ENCODE results near the gene CCDC92. TPM values are rescaled to one million over a fixed set of nuclear protein-coding genes. Genes with fewer than 3 reads are reported as not detected.

Gene CCDC92
- total RNA-seq, 1 donor from 2014 or later, result 4.5 TPM

- TF ChIP-seq, protein P1, sequence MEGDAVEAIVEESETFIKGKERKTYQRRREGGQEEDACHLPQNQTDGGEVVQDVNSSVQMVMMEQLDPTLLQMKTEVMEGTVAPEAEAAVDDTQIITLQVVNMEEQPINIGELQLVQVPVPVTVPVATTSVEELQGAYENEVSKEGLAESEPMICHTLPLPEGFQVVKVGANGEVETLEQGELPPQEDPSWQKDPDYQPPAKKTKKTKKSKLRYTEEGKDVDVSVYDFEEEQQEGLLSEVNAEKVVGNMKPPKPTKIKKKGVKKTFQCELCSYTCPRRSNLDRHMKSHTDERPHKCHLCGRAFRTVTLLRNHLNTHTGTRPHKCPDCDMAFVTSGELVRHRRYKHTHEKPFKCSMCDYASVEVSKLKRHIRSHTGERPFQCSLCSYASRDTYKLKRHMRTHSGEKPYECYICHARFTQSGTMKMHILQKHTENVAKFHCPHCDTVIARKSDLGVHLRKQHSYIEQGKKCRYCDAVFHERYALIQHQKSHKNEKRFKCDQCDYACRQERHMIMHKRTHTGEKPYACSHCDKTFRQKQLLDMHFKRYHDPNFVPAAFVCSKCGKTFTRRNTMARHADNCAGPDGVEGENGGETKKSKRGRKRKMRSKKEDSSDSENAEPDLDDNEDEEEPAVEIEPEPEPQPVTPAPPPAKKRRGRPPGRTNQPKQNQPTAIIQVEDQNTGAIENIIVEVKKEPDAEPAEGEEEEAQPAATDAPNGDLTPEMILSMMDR (IDR thresholded peaks at IDR 0.05; ENCODE audit: insufficient read depth, low read length, severe bottlenecking), result no peak
Observed at GRCh38 chr12:123962513-123962912, 10.1 kb downstream of the CCDC92 start.

DNA sequence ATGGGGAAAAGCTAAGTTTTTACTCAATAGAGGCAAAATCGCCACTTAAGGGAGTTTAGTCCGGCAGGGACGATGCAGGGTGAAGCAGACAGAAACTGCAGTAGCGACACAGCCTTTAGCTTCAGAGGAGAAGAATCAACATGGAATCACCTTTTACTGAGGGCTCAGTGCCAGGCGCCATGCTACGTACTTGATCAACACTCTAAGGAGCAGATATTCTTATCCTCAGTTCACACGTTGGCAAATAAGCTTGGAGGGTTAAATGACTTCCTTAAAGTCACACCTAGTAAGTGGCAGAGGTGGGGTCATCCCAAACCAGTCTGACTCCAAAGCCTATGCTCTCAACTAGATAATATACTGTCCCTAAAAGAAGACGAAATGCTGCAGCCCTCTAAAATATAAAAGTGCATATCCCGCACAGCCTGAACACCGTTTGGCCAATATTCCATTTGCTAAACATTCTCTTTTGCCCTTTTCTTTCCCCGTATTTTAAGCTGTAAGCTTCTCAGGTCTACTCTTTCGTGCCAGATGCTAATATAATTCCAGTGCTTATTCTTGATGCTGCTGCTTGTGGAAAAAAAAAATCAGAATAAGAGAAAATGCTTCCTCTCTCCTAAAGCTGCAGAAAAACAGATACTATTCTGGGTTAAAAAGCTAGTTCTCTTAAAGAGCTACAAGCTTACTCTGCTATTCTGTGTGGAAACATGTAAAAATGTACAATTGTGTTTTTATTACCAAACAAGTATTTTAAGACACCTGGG lies 10.9 kb downstream of the CCDC92 start:
- TF ChIP-seq, protein P1 (IDR thresholded peaks at IDR 0.05; ENCODE audit: insufficient read depth, low read length, severe bottlenecking), result no peak
- Histone ChIP-seq H3K36me3 (ENCODE audit: control insufficient read depth, insufficient read depth, low read length) (no peaks in the 10 kb centered on the region), H3K4me3 (ENCODE audit: low read depth, low read length) (no peak overlapping the region), H3K27me3 (ENCODE audit: control insufficient read depth, insufficient read depth, low read length) (no peaks in the 10 kb centered on the region)
- no peak for FAIRE-seq
- DNase-seq (ENCODE audit: low read depth), result no peak

More at GRCh38 chr12:123962513-123962912, 10.1 kb downstream of the CCDC92 start:
- no peaks in the 10 kb centered on the region for H3K27me3 ChIP-seq (ENCODE audit: control insufficient read depth, insufficient read depth, low read length)
- H3K36me3 ChIP-seq (ENCODE audit: control insufficient read depth, insufficient read depth, low read length), result no peaks in the 10 kb centered on the region
- FAIRE-seq, result no peak
- no peak overlapping the region for H3K4me3 ChIP-seq (ENCODE audit: low read depth, low read length)
- no peak for DNase-seq (ENCODE audit: low read depth)

GRCh38 chr12:123960856-123961255 lies 11.8 kb downstream of the CCDC92 start:
- DNase-seq (ENCODE audit: low read depth) (no peak), FAIRE-seq (no peak)
- H3K36me3 ChIP-seq (ENCODE audit: control insufficient read depth, insufficient read depth, low read length), result no peaks in the 10 kb centered on the region
- H3K27me3 ChIP-seq (ENCODE audit: control insufficient read depth, insufficient read depth, low read length), result no peaks in the 10 kb centered on the region
- TF ChIP-seq, protein P1 (IDR thresholded peaks at IDR 0.05; ENCODE audit: insufficient read depth, low read length, severe bottlenecking), result no peak
- H3K4me3 ChIP-seq (ENCODE audit: low read depth, low read length), result no peak overlapping the region

DNA sequence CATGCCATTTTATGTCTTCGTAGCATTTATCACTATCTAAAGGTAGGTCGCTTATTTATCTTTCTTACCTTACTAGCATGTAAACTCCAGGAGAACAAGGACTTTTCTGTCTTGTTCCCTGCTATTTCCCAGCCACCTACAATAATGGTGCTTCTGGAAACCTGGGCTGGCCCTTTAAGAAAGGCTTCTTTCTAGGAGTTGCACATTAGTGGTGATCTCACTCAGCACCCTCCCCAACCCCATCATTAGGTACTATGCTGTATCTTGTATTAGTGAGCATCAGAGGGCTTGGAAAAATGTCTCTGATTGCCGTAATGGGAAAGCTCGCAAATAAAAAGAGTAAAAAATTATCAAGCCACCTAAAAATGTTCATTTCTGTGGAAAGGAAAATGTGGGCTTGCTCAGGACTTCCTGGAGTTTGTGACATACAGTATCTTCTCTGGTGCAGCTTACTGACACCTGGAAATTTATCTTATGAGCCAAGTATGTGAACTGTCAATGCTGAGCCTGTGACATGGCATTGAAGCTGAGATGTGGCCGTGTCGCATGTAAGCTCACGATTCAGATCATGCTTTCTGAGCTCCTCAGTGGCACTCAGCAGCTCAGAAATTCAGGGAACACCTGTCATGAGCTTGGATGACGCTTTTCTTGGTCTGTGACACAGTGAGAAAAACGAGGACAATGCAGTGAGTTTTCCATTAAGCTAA lies 12.4 kb downstream of the CCDC92 start:
- Histone ChIP-seq H3K36me3 (ENCODE audit: control insufficient read depth, insufficient read depth, low read length) (no peaks in the 10 kb centered on the region), H3K27me3 (ENCODE audit: control insufficient read depth, insufficient read depth, low read length) (no peaks in the 10 kb centered on the region), H3K4me3 (ENCODE audit: low read depth, low read length) (no peak overlapping the region)
- FAIRE-seq, result no peak
- DNase-seq (ENCODE audit: low read depth), result no peak
- TF ChIP-seq, protein P1 (IDR thresholded peaks at IDR 0.05; ENCODE audit: insufficient read depth, low read length, severe bottlenecking), result no peak

DNA sequence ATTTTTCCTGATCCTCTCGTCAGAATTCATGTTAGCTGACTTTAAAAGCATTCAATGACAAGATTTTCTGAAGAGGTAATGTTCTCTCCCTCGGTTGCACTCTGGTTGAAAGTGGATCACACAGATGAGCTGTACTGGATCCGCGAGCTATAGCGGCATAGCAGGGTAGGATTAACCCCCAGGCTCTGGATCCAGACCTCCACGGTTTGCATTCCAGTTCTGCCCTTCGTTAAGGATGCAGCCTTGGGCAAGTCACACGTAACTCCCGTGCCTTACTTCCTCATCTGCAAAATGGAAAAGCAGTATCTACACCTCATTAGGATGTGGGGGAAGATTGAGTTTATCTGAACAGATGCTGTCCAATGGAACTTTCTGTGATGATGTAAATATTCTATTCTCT lies 13.8 kb downstream of the CCDC92 start:
- DNase-seq (ENCODE audit: low read depth), result no peak
- no peak for FAIRE-seq
- TF ChIP-seq, protein P1 (IDR thresholded peaks at IDR 0.05; ENCODE audit: insufficient read depth, low read length, severe bottlenecking), result no peak
- no peaks in the 10 kb centered on the region for H3K36me3 ChIP-seq (ENCODE audit: control insufficient read depth, insufficient read depth, low read length)
- H3K27me3 ChIP-seq (ENCODE audit: control insufficient read depth, insufficient read depth, low read length), result no peaks in the 10 kb centered on the region
- H3K4me3 ChIP-seq (ENCODE audit: low read depth, low read length), result no peak overlapping the region

Data from bronchial epithelial cell (primary cell).